ENCODE measurements around the gene XXYLT1. TPM values are rescaled to one million over a fixed set of nuclear protein-coding genes. Genes with fewer than 3 reads are reported as not detected.

Gene XXYLT1
- total RNA-seq, 1 experiment from 2014 or later: 23.4 TPM

GRCh38 chr3:195139091-195139875, 131.7 kb downstream of the XXYLT1 start:
- CTCF ChIA-PET: interaction anchor here (0.8 kb wide), 1 partner anchor 20 kb away, joined by 3 read pairs; no protein-coding TSS in a partner anchor
- no peak for TF ChIP-seq TEAD4 (CRISPR knock-in tag; IDR thresholded peaks at IDR 0.05)
- no peak for TF ChIP-seq STAT6 (CRISPR knock-in tag; conservative IDR thresholded peaks at IDR 0.05; ENCODE audit: low read depth)
- TF ChIP-seq AFF4 (CRISPR knock-in tag; IDR thresholded peaks at IDR 0.05; ENCODE audit: borderline replicate concordance): no peak
- TF ChIP-seq MLX (CRISPR knock-in tag; IDR thresholded peaks at IDR 0.05): no peak
- no peak for TF ChIP-seq NFE2L1 (CRISPR knock-in tag; IDR thresholded peaks at IDR 0.05)
- no peak for TF ChIP-seq ZNF671 (CRISPR knock-in tag; IDR thresholded peaks at IDR 0.05)
- no peak for TF ChIP-seq CTCF (IDR thresholded peaks at IDR 0.05)
- no peak for TF ChIP-seq JUN (CRISPR knock-in tag; IDR thresholded peaks at IDR 0.05)
- TF ChIP-seq ZNF532 (CRISPR knock-in tag; IDR thresholded peaks at IDR 0.05; ENCODE audit: borderline replicate concordance): no peak
- no peak for TF ChIP-seq ZNF232 (CRISPR knock-in tag; IDR thresholded peaks at IDR 0.05)
- TF ChIP-seq CREM (CRISPR knock-in tag; IDR thresholded peaks at IDR 0.05): no peak
- TF ChIP-seq USF2 (CRISPR knock-in tag; IDR thresholded peaks at IDR 0.05): no peak
- TF ChIP-seq ETV6 (CRISPR knock-in tag; IDR thresholded peaks at IDR 0.05): no peak
- no peak for TF ChIP-seq ZNF396 (CRISPR knock-in tag; IDR thresholded peaks at IDR 0.05; ENCODE audit: borderline replicate concordance)
- TF ChIP-seq IRF1 (CRISPR knock-in tag; IDR thresholded peaks at IDR 0.05): no peak
- no peak for TF ChIP-seq GRHL2 (CRISPR knock-in tag; IDR thresholded peaks at IDR 0.05; ENCODE audit: insufficient replicate concordance, severe bottlenecking)
- no peak for TF ChIP-seq RORB (CRISPR knock-in tag; IDR thresholded peaks at IDR 0.05)
- TF ChIP-seq ZBTB43 (CRISPR knock-in tag; IDR thresholded peaks at IDR 0.05): no peak

More at GRCh38 chr3:195139091-195139875, 131.7 kb downstream of the XXYLT1 start:
- POLR2A ChIA-PET: no interaction called here
- ATAC-seq (no peak), DNase-seq (ENCODE audit: low spot score) (no peak)
- Mint-ChIP-seq H3K4me3 (no peak overlapping the region), H3K27me3 (ENCODE audit: low read depth) (no peaks in the 10 kb centered on the region), H3K27ac (no peak overlapping the region), H3K4me1 (no peaks in the 10 kb centered on the region), H3K9me3 (peaks cover 15% of the 10 kb centered on the region), H3K36me3 (peaks cover 21% of the 10 kb centered on the region)

Data from WTC11 (cell line).